Keratinocyte (primary cell): ENCODE data around the gene BAIAP2.

ENCODE experiments used
- EZH2 ChIP-seq: IDR thresholded peaks from one replicate; pipeline ENCODE4 v1.6.1; 2012; ENCODE audit warnings: inconsistent platforms, mild to moderate bottlenecking, low read length, moderate library complexity
- TF ChIP-seq, protein P1 (sequence below), 3 experiments: IDR thresholded peaks in 1 of 3; conservative IDR thresholded peaks in 1 of 3; optimal IDR thresholded peaks in 1 of 3; 2 replicates in 2 of 3; 3 replicates in 1 of 3; pipeline versions ENCODE3 to v1.5.1; 2011; ENCODE audit warnings: low read length in 3 of 3, mild to moderate bottlenecking in 3 of 3, moderate library complexity in 2 of 3, control low read depth in 1 of 3, inconsistent platforms in 1 of 3; ENCODE audit not compliant: insufficient read depth in 2 of 3; ENCODE audit errors: extremely low read depth in 1 of 3

DNA sequence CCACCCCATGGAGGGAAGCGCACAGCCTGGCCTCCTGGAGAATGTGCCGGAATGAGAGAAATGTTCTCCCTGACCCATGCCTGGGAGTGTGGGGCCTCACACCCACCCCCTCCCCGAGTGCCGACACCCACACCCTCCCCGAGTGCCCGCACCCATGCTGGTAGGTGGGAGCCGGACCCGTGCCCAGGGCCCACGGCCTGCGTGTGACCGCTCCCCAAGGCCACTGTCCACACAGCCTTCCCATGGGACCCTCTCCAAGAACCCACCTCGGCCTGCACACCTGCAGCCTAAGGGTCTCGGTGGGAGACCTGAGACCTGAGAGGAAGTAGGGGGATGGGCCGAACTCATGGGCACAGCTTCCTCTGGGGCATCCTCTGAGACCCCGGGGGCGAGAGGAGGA, 127.0 kb downstream of the BAIAP2 start:
- TF ChIP-seq, protein P1, sequence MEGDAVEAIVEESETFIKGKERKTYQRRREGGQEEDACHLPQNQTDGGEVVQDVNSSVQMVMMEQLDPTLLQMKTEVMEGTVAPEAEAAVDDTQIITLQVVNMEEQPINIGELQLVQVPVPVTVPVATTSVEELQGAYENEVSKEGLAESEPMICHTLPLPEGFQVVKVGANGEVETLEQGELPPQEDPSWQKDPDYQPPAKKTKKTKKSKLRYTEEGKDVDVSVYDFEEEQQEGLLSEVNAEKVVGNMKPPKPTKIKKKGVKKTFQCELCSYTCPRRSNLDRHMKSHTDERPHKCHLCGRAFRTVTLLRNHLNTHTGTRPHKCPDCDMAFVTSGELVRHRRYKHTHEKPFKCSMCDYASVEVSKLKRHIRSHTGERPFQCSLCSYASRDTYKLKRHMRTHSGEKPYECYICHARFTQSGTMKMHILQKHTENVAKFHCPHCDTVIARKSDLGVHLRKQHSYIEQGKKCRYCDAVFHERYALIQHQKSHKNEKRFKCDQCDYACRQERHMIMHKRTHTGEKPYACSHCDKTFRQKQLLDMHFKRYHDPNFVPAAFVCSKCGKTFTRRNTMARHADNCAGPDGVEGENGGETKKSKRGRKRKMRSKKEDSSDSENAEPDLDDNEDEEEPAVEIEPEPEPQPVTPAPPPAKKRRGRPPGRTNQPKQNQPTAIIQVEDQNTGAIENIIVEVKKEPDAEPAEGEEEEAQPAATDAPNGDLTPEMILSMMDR (optimal IDR thresholded peaks at IDR 0.05 in 1 of 3, IDR thresholded peaks at IDR 0.05 in 1 of 3, conservative IDR thresholded peaks at IDR 0.05 in 1 of 3; ENCODE audit: extremely low read depth in 1 of 3, insufficient read depth in 2 of 3, low read length in 3 of 3) = no peak
- no peak for TF ChIP-seq EZH2
